Stimulated activated CD8-positive, alpha-beta memory T cell treated with anti-CD3 and anti-CD28 coated beads, Interleukin-2, amount 100 ng/mL, for 48 hours (primary cell): Measurements from ENCODE around the gene C17orf67.
"Not testable (repeated sequence)": the region's sequence is repeated elsewhere in the genome, so short reads cannot be mapped to it uniquely, and the experiment has no call there.

ENCODE experiments used
- DNase-seq, 2 donors: peaks; one replicate each; pipeline ENCODE4 v3.0.0-alpha.2; 2020; ENCODE audit warnings: low read depth in 2 of 2

C17orf67 gene

GRCh38 chr17:56773124-56773523, 60.6 kb downstream of the C17orf67 start:
- no peak for DNase-seq

- DNase-seq, result no peak
These were observed 61.3 kb downstream of the C17orf67 start for GRCh38 chr17:56772442-56772841.

- no peak for DNase-seq
These were observed 61.7 kb downstream of the C17orf67 start for GRCh38 chr17:56771975-56772374.

- no peak for DNase-seq
These were observed 62.2 kb downstream of the C17orf67 start for GRCh38 chr17:56771563-56771962.

- no peak for DNase-seq
These were observed 63.3 kb downstream of the C17orf67 start for GRCh38 chr17:56770427-56770826.

- DNase-seq, result no peak
These were observed 68.3 kb downstream of the C17orf67 start for GRCh38 chr17:56765449-56765848.

GRCh38 chr17:56762988-56763387, 70.7 kb downstream of the C17orf67 start:
- no peak for DNase-seq

GRCh38 chr17:56762144-56762543, 71.6 kb downstream of the C17orf67 start:
- DNase-seq, result no peak

- DNase-seq, result no peak
These were observed 72.3 kb downstream of the C17orf67 start for GRCh38 chr17:56761387-56761786.

GRCh38 chr17:56757611-56758010, 76.1 kb downstream of the C17orf67 start:
- DNase-seq, result not testable (repeated sequence)

GRCh38 chr17:56756536-56756935, 77.2 kb downstream of the C17orf67 start:
- DNase-seq, result no peak

- no peak for DNase-seq
These were observed 78.4 kb downstream of the C17orf67 start for GRCh38 chr17:56755310-56755709.

GRCh38 chr17:56754523-56755208, 79.1 kb downstream of the C17orf67 start:
- DNase-seq, result no peak

GRCh38 chr17:56752263-56752836, 81.4 kb downstream of the C17orf67 start:
- no peak for DNase-seq

GRCh38 chr17:56751145-56751738, 82.5 kb downstream of the C17orf67 start:
- no peak for DNase-seq

- no peak for DNase-seq
These were observed 89.0 kb downstream of the C17orf67 start for GRCh38 chr17:56744721-56745120.

- no peak for DNase-seq
These were observed 91.1 kb downstream of the C17orf67 start for GRCh38 chr17:56742601-56743000.
